Esophagus squamous epithelium (tissue), 4 donors: ENCODE measurements around the gene WNT9B.

Experiments used
- POLR2A ChIP-seq, 4 donors: fragments of 450-650 bp; IDR thresholded peaks; one replicate each; pipeline ENCODE4 v1.6.1; 2017; ENCODE audit warnings: antibody characterized with exemption in 4 of 4, mild to moderate bottlenecking in 4 of 4, moderate library complexity in 3 of 4
- TF ChIP-seq, protein P1 (sequence below), 6 experiments: fragments of 450-650 bp in 4 of 6; fragments of 200-600 bp in 2 of 6; sonication (generic) in 2 of 6; IDR thresholded peaks; one replicate each; pipeline ENCODE4 v1.5.1; 2016 to 2019; ENCODE audit warnings: antibody characterized with exemption in 6 of 6, mild to moderate bottlenecking in 4 of 6, moderate library complexity in 4 of 6

DNA sequence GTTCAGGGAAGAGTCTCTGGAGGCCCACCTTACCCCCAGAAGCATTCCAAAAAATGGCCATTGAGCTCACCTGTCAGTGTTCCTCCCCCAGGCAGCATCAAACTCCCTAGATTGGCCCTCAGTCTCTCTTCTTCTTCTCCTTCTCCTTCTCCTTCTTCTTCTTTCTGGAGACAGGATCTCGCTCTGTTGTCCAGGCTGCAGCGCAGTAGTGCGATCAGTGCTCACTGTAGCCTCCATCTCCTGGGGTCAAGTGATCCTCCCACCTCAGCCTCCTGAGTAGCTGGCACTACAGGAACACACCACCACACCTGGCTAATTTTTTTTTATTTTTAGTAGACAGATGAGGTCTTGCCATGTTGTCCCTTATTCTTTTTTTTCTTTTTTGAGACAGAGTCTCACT, 16.5 kb upstream of the WNT9B start:
- TF ChIP-seq, protein P1, sequence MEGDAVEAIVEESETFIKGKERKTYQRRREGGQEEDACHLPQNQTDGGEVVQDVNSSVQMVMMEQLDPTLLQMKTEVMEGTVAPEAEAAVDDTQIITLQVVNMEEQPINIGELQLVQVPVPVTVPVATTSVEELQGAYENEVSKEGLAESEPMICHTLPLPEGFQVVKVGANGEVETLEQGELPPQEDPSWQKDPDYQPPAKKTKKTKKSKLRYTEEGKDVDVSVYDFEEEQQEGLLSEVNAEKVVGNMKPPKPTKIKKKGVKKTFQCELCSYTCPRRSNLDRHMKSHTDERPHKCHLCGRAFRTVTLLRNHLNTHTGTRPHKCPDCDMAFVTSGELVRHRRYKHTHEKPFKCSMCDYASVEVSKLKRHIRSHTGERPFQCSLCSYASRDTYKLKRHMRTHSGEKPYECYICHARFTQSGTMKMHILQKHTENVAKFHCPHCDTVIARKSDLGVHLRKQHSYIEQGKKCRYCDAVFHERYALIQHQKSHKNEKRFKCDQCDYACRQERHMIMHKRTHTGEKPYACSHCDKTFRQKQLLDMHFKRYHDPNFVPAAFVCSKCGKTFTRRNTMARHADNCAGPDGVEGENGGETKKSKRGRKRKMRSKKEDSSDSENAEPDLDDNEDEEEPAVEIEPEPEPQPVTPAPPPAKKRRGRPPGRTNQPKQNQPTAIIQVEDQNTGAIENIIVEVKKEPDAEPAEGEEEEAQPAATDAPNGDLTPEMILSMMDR (IDR thresholded peaks at IDR 0.05): no peak
- no peak for TF ChIP-seq POLR2A (IDR thresholded peaks at IDR 0.05)
